Right atrium auricular region (tissue), 2 donors: ENCODE results near the gene ZNF687. TPM values are rescaled to one million over a fixed set of nuclear protein-coding genes. Genes with fewer than 3 reads are reported as not detected.

Source experiments
- DNase-seq: peaks from one replicate; pipeline ENCODE4 v3.0.0-alpha.2; 2019; ENCODE audit warnings: low spot score
- H3K27ac ChIP-seq, 2 donors: fragments of 200-600 bp; sonication (generic); 1 replicate in 1 of 2; 2 replicates in 1 of 2; pipeline ENCODE4 v1.5.1; 2016 to 2019
- H3K27me3 ChIP-seq, 2 donors: fragments of 200-600 bp; sonication (generic); one replicate each; pipeline versions ENCODE4 v1.5.1 to v1.6.0; 2017 to 2019
- H3K36me3 ChIP-seq: fragments of 200-600 bp; sonication (generic); one replicate; pipeline ENCODE4 v1.5.1; 2016
- H3K4me1 ChIP-seq, 2 donors: fragments of 200-600 bp; sonication (generic); one replicate each; pipeline versions ENCODE4 v1.5.1 to v1.6.0; 2017 to 2019
- H3K4me3 ChIP-seq, 2 donors: fragments of 200-600 bp; sonication (generic); 1 replicate in 1 of 2; 2 replicates in 1 of 2; pipeline ENCODE4 v1.5.1; 2017 to 2019; ENCODE audit warnings: mild to moderate bottlenecking in 1 of 2, moderate library complexity in 1 of 2
- H3K9me3 ChIP-seq, 2 donors: fragments of 200-600 bp; sonication (generic); one replicate each; pipeline ENCODE4 v1.5.1; 2019
- total RNA-seq, 2 donors: library from RNA; depleted of rRNA; stranded (reverse); fragments of >200 nt; gene quantifications; one replicate each; pipeline ENCODE4 v1.1.0, GENCODE V29; 2016
- TF ChIP-seq, protein P1 (sequence below), 2 donors: fragments of 200-600 bp; sonication (generic); IDR thresholded peaks; one replicate each; pipeline ENCODE4 v1.5.1; 2019; ENCODE audit warnings: antibody characterized with exemption in 2 of 2

The ZNF687 gene
- total RNA-seq, 2 donors from 2014 or later = 12.9 to 26.3 TPM

DNA sequence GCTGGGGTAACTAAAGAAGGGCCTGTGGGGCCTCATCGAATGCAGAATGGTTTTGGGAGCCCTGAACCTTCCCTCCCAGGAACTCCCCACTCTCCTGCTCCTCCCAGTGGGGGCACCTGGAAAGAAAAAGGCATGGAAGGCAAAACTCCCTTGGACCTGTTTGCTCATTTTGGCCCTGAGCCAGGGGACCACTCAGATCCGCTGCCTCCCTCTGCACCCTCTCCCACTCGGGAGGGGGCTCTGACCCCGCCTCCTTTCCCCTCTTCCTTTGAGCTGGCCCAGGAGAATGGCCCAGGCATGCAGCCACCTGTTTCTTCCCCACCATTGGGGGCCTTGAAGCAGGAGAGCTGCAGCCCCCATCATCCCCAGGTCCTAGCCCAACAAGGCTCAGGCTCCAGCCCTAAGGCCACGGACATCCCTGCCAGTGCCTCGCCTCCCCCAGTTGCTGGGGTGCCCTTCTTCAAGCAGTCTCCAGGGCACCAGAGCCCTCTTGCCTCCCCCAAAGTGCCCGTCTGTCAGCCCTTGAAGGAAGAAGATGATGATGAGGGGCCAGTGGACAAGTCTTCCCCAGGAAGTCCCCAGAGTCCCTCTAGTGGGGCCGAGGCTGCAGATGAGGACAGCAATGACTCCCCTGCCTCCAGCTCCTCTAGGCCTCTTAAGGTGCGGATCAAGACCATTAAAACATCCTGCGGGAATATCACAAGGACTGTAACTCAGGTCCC, 4.7 kb downstream of the ZNF687 start:
- Histone ChIP-seq H3K4me3 (no peak overlapping the region), H3K36me3 (peaks cover 61% of the 10 kb centered on the region), H3K27ac (no peak overlapping the region), H3K9me3 (no peaks in the 10 kb centered on the region), H3K27me3 (no peaks in the 10 kb centered on the region), H3K4me1 (peaks cover 0 to 17% of the 10 kb centered on the region in 2 donors)
- TF ChIP-seq, protein P1, sequence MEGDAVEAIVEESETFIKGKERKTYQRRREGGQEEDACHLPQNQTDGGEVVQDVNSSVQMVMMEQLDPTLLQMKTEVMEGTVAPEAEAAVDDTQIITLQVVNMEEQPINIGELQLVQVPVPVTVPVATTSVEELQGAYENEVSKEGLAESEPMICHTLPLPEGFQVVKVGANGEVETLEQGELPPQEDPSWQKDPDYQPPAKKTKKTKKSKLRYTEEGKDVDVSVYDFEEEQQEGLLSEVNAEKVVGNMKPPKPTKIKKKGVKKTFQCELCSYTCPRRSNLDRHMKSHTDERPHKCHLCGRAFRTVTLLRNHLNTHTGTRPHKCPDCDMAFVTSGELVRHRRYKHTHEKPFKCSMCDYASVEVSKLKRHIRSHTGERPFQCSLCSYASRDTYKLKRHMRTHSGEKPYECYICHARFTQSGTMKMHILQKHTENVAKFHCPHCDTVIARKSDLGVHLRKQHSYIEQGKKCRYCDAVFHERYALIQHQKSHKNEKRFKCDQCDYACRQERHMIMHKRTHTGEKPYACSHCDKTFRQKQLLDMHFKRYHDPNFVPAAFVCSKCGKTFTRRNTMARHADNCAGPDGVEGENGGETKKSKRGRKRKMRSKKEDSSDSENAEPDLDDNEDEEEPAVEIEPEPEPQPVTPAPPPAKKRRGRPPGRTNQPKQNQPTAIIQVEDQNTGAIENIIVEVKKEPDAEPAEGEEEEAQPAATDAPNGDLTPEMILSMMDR (IDR thresholded peaks at IDR 0.05) = no peak
- DNase-seq = no peak

DNA sequence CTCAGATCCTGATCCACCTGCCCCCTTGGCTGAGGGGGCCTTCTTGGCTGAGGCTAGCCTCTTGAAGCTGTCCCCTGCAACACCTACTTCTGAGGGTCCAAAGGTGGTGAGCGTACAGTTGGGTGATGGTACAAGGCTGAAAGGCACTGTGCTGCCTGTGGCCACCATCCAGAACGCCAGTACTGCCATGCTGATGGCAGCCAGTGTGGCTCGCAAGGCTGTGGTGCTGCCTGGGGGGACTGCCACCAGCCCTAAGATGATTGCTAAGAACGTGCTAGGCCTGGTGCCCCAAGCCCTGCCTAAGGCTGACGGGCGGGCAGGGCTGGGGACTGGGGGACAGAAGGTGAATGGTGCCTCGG, 5.2 kb downstream of the ZNF687 start:
- TF ChIP-seq, protein P1 (IDR thresholded peaks at IDR 0.05) = no peak
- Histone ChIP-seq H3K9me3 (no peaks in the 10 kb centered on the region), H3K4me1 (peaks cover 0 to 17% of the 10 kb centered on the region in 2 donors), H3K27ac (no peak overlapping the region), H3K36me3 (peaks cover 67% of the 10 kb centered on the region), H3K27me3 (no peaks in the 10 kb centered on the region), H3K4me3 (no peak overlapping the region)
- no peak for DNase-seq

DNA sequence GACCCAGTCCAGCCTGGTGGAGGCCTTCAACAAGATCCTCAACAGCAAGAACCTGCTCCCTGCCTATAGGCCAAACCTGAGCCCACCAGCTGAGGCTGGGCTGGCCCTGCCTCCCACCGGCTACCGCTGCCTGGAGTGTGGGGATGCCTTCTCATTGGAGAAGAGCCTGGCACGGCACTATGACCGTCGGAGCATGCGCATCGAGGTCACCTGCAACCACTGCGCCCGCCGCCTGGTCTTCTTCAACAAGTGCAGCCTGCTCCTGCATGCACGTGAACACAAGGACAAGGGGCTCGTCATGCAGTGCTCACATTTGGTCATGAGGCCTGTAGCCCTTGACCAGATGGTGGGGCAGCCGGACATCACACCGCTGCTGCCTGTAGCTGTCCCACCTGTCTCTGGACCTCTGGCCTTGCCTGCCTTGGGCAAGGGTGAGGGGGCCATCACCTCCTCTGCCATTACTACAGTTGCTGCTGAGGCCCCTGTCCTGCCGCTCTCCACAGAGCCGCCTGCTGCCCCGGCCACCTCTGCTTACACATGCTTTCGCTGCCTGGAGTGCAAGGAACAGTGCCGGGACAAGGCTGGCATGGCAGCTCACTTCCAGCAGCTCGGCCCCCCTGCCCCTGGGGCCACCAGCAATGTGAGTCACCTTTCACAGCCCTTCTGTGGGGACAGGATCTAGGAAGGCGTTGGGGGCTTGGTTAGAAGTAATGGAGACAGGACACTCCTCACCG, 5.8 kb downstream of the ZNF687 start:
- no peak overlapping the region for H3K4me3 ChIP-seq
- peaks cover 73% of the 10 kb centered on the region for H3K36me3 ChIP-seq
- TF ChIP-seq, protein P1 (IDR thresholded peaks at IDR 0.05) = no peak
- H3K27ac ChIP-seq = no peak overlapping the region
- H3K4me1 ChIP-seq = peaks cover 0 to 16% of the 10 kb centered on the region in 2 donors
- H3K27me3 ChIP-seq = no peaks in the 10 kb centered on the region
- no peak for DNase-seq
- no peaks in the 10 kb centered on the region for H3K9me3 ChIP-seq

DNA sequence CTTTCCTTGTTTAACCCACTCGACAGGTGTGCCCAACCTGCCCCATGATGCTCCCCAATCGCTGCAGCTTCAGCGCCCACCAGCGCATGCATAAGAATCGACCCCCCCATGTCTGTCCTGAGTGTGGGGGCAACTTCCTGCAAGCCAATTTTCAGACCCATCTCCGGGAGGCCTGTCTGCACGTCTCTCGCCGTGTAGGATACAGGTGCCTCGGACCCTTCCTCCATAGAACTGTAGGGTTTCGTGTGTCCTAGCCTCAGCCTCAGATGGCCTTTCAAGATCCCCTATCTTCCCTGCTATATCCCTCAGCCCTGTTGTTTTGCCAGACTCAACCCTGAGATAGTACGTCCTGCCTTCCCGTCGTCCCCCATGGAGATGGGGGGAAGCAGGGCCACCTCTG, 6.4 kb downstream of the ZNF687 start:
- H3K4me1 ChIP-seq = peaks cover 0 to 10% of the 10 kb centered on the region in 2 donors
- no peaks in the 10 kb centered on the region for H3K9me3 ChIP-seq
- peaks cover 79% of the 10 kb centered on the region for H3K36me3 ChIP-seq
- no peak for DNase-seq
- no peak overlapping the region for H3K27ac ChIP-seq
- H3K4me3 ChIP-seq = no peak overlapping the region
- no peaks in the 10 kb centered on the region for H3K27me3 ChIP-seq
- TF ChIP-seq, protein P1 (IDR thresholded peaks at IDR 0.05) = no peak

DNA sequence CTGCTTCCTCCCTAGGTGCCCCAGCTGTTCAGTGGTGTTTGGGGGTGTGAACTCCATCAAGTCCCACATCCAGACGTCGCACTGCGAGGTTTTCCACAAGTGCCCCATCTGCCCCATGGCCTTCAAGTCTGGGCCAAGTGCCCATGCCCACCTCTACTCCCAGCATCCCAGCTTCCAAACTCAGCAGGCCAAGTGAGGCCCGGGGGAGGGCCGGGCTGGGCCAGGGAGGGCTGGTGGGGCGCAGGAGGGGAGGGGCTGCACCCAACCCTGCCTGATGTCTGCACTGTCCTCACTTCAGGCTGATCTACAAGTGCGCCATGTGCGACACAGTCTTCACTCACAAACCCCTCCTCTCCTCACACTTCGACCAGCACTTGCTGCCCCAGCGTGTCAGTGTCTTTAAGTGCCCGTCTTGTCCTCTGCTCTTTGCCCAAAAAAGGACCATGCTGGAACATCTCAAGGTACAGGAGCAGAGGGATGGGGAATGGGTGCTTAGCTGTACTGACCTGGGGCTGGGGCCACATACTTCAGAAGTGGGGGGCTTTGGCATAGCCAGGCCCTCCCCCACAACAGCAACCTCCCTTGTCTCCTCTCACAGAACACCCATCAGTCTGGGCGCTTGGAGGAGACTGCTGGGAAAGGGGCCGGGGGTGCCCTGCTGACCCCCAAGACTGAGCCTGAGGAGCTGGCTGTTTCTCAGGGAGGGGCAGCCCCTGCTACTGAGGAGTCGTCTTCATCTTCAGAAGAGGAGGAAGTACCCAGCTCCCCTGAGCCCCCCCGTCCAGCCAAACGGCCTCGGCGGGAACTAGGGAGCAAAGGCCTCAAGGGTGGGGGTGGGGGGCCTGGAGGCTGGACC, 7.2 kb downstream of the ZNF687 start:
- Histone ChIP-seq H3K27ac (no peak overlapping the region), H3K4me3 (no peak overlapping the region), H3K36me3 (peaks cover 87% of the 10 kb centered on the region), H3K4me1 (peaks cover 0 to 2% of the 10 kb centered on the region in 2 donors), H3K27me3 (no peaks in the 10 kb centered on the region), H3K9me3 (no peaks in the 10 kb centered on the region)
- TF ChIP-seq, protein P1 (IDR thresholded peaks at IDR 0.05) = no peak
- no peak for DNase-seq
